ENCODE data around the gene FBXO42.

GRCh38 chr1:16340673-16341072, 11.6 kb downstream of the FBXO42 start:
- no peak for TF ChIP-seq CTCF (IDR thresholded peaks at IDR 0.05; ENCODE audit: low read length)
- no peak for TF ChIP-seq EZH2 (IDR thresholded peaks at IDR 0.05; ENCODE audit: borderline replicate concordance, low read length)

All from OCI-LY1 (cell line).